Activated T-helper 1 cell treated with Interleukin-2 at 50 U/mL for 16 hours (primary cell): ENCODE data around the gene PCDH17.

Experiments
- DNase-seq: peaks from one replicate; pipeline ENCODE4 v3.0.0-alpha.2; 2020; ENCODE audit warnings: low read depth

The PCDH17 gene

GRCh38 chr13:57636816-57637215 is 5.3 kb downstream of the PCDH17 start:
- DNase-seq: no peak

- no peak for DNase-seq
These were observed 6.0 kb downstream of the PCDH17 start for GRCh38 chr13:57637515-57637914.

GRCh38 chr13:57638186-57638890 is 6.8 kb downstream of the PCDH17 start:
- DNase-seq: no peak

- DNase-seq: no peak
These were observed 9.1 kb downstream of the PCDH17 start for GRCh38 chr13:57640607-57641006.

GRCh38 chr13:57641051-57641450 is 9.5 kb downstream of the PCDH17 start:
- DNase-seq: no peak

GRCh38 chr13:57644106-57644505 is 12.6 kb downstream of the PCDH17 start:
- DNase-seq: no peak

GRCh38 chr13:57653229-57653989 is 21.9 kb downstream of the PCDH17 start:
- no peak for DNase-seq

GRCh38 chr13:57665481-57665880 is 33.9 kb downstream of the PCDH17 start:
- no peak for DNase-seq

- no peak for DNase-seq
These were observed 34.8 kb downstream of the PCDH17 start for GRCh38 chr13:57666131-57666953.

- DNase-seq: no peak
These were observed 40.6 kb downstream of the PCDH17 start for GRCh38 chr13:57672168-57672567.

- no peak for DNase-seq
These were observed 41.7 kb downstream of the PCDH17 start for GRCh38 chr13:57673197-57673596.

GRCh38 chr13:57675526-57675925 is 44.0 kb downstream of the PCDH17 start:
- no peak for DNase-seq

- DNase-seq: no peak
These were observed 49.1 kb downstream of the PCDH17 start for GRCh38 chr13:57680609-57681008.

GRCh38 chr13:57682128-57682716 is 50.7 kb downstream of the PCDH17 start:
- DNase-seq: no peak

GRCh38 chr13:57698851-57699250 is 67.3 kb downstream of the PCDH17 start:
- no peak for DNase-seq

- DNase-seq: no peak
These were observed 72.5 kb downstream of the PCDH17 start for GRCh38 chr13:57704031-57704430.

GRCh38 chr13:57716295-57716694 is 84.8 kb downstream of the PCDH17 start:
- DNase-seq: no peak

- no peak for DNase-seq
These were observed 93.1 kb downstream of the PCDH17 start for GRCh38 chr13:57724486-57725272.

GRCh38 chr13:57725480-57725879 is 93.9 kb downstream of the PCDH17 start:
- DNase-seq: no peak

GRCh38 chr13:57726981-57727380 is 95.4 kb downstream of the PCDH17 start:
- no peak for DNase-seq

GRCh38 chr13:57734306-57734705 is 102.8 kb downstream of the PCDH17 start:
- DNase-seq: no peak

GRCh38 chr13:57739089-57739488 is 107.5 kb downstream of the PCDH17 start:
- no peak for DNase-seq
